GM12878 (cell line): ENCODE data around the gene ATP2C2. TPM values are rescaled to one million over a fixed set of nuclear protein-coding genes. Genes with fewer than 3 reads are reported as not detected.

ENCODE experiments used
- ATAC-seq: fragments of 200-7000 bp; cut with Tn5 transposase; 3 replicates; pipeline ENCODE4 v1.9.1; 2020; ENCODE audit warnings: mild to moderate bottlenecking, moderate library complexity
- BruUV-seq: library from RNA; stranded (reverse); fragments of 400-500 nt; replicated peaks from 2 replicates; lab custom pipeline; 2021; lab: Mats Ljungman, UMichigan
- CTCF ChIA-PET: fragments of 300-600 bp; sonication (Branson Sonifier 250); formaldehyde crosslinking; extraction: SDS; loops from one replicate; lab custom pipeline; 2021; ENCODE audit warnings: inconsistent platforms; lab: Yijun Ruan, JAX
- POLR2A ChIA-PET: fragments of 350-600 bp; formaldehyde crosslinking; extraction: SDS; loops from one replicate; lab custom pipeline; 2021; ENCODE audit warnings: inconsistent platforms; lab: Charles Lee
- RAD21 ChIA-PET: fragments of 300-600 bp; sonication (Branson Sonifier 250); formaldehyde crosslinking; loops from one replicate; lab custom pipeline; 2023; ENCODE audit warnings: antibody characterized with exemption; ENCODE audit not compliant: unreplicated experiment; lab: Charles Lee
- SMC1A ChIA-PET: fragments of 300-600 bp; sonication (Branson Sonifier 250); formaldehyde crosslinking; loops from one replicate; lab custom pipeline; 2023; ENCODE audit not compliant: unreplicated experiment, uncharacterized antibody; lab: Charles Lee
- DNase-seq: peaks from one replicate; pipeline ENCODE4 v3.0.0-alpha.2; 2011; ENCODE audit warnings: low read depth, low spot score
- FAIRE-seq: peaks from 3 replicates; lab custom pipeline; 2011; peaks lifted over from hg19 to GRCh38; lab: Jason Lieb, UNC
- H2AFZ ChIP-seq: 2 replicates; pipeline ENCODE4 v1.6.0; 2011; ENCODE audit warnings: low read depth, low read length, control low read depth; ENCODE audit not compliant: control insufficient read depth
- H3K27ac ChIP-seq: 2 replicates; pipeline ENCODE4 v1.5.1; 2011; ENCODE audit warnings: control low read depth; ENCODE audit not compliant: control insufficient read depth, insufficient read depth
- H3K27me3 ChIP-seq, 2 experiments: replicated peaks in 1 of 2; 2 replicates each; pipeline versions ENCODE4 v1.6.0 to v1.6.1; 2011; ENCODE audit warnings: low read length in 1 of 2; ENCODE audit not compliant: control insufficient read depth in 2 of 2, insufficient read depth in 2 of 2
- H3K36me3 ChIP-seq, 2 experiments: 2 replicates each; pipeline ENCODE4 v1.5.1; 2011; ENCODE audit warnings: low read length in 1 of 2; ENCODE audit not compliant: control insufficient read depth in 2 of 2, insufficient read depth in 2 of 2
- H3K4me1 ChIP-seq: 2 replicates; pipeline ENCODE4 v1.6.1; 2011; ENCODE audit warnings: mild to moderate bottlenecking, low read length, moderate library complexity, mixed read lengths; ENCODE audit not compliant: control insufficient read depth, insufficient read depth
- H3K4me2 ChIP-seq: 2 replicates; pipeline ENCODE4 v1.6.0; 2011; ENCODE audit warnings: control low read depth; ENCODE audit not compliant: control insufficient read depth, insufficient read depth
- H3K4me3 ChIP-seq: fragments of 200-600 bp; sonication (generic); 2 replicates; pipeline ENCODE4 v1.5.1; 2016
- H3K79me2 ChIP-seq: 2 replicates; pipeline ENCODE4 v1.6.0; 2011; ENCODE audit warnings: low read length; ENCODE audit not compliant: control insufficient read depth, insufficient read depth
- H3K9ac ChIP-seq: 2 replicates; pipeline ENCODE4 v1.8.0; 2011; ENCODE audit warnings: low read length, control low read depth, mixed read lengths; ENCODE audit not compliant: control insufficient read depth, insufficient read depth
- H3K9me3 ChIP-seq: replicated peaks from 3 replicates; pipeline ENCODE4 v1.5.1; 2011; ENCODE audit warnings: mild to moderate bottlenecking, low read length; ENCODE audit not compliant: control insufficient read depth, insufficient read depth
- H4K20me1 ChIP-seq: 2 replicates; pipeline ENCODE4 v1.6.0; 2011; ENCODE audit not compliant: control insufficient read depth, insufficient read depth
- BRCA1 ChIP-seq: IDR thresholded peaks from 2 replicates; pipeline ENCODE4 v1.6.1; 2011; ENCODE audit warnings: low read depth, low read length, improper control_type of control experiment
- JUNB ChIP-seq: IDR thresholded peaks from 2 replicates; pipeline ENCODE4 v1.6.1; 2016; ENCODE audit warnings: antibody characterized with exemption, mild to moderate bottlenecking
- KLF5 ChIP-seq: fragments of 450-650 bp; IDR thresholded peaks from 2 replicates; pipeline ENCODE4 v1.6.1; 2014; ENCODE audit warnings: mild to moderate bottlenecking; ENCODE audit not compliant: partially characterized antibody
- MTA2 ChIP-seq: fragments of 450-650 bp; IDR thresholded peaks from 2 replicates; pipeline ENCODE4 v1.6.1; 2016; ENCODE audit warnings: low read depth, mild to moderate bottlenecking, moderate library complexity
- MXI1 ChIP-seq: fragments of 150-350 bp; IDR thresholded peaks from 2 replicates; pipeline ENCODE4 v1.6.1; 2011; ENCODE audit warnings: low read depth, mild to moderate bottlenecking, inconsistent platforms, low read length, improper control_type of control experiment
- RFX5 ChIP-seq: IDR thresholded peaks from 2 replicates; pipeline ENCODE4 v1.6.1; 2011; ENCODE audit warnings: low read depth, low read length, improper control_type of control experiment
- SIN3A ChIP-seq: IDR thresholded peaks from 2 replicates; pipeline ENCODE4 v1.6.1; 2012; ENCODE audit warnings: low read depth, low read length, improper control_type of control experiment
- TCF12 ChIP-seq: IDR thresholded peaks from 2 replicates; pipeline ENCODE4 v1.6.1; 2011; ENCODE audit warnings: low read depth, mild to moderate bottlenecking, low read length
- ZNF622 ChIP-seq: fragments of 450-650 bp; IDR thresholded peaks from 2 replicates; pipeline ENCODE4 v1.6.1; 2017; ENCODE audit warnings: mild to moderate bottlenecking, inconsistent platforms
- ZZZ3 ChIP-seq: IDR thresholded peaks from 2 replicates; pipeline ENCODE4 v1.6.1; 2011; ENCODE audit warnings: low read depth; ENCODE audit not compliant: control insufficient read depth, insufficient read length
- WGBS: methylation state at CpG from one replicate; pipeline ENCODE4 v1.1.6; 2016; ENCODE audit warnings: low lambda C conversion rate; ENCODE audit not compliant: insufficient replicate concordance, insufficient coverage; ENCODE audit errors: missing lambda C conversion rate; 5-methylcytosine and 5-hydroxymethylcytosine counted together
- in situ Hi-C: fragments of 300-500 bp; cut with MboI; formaldehyde crosslinking; loops from 9 replicates; pipeline ENCODE4 v1.14.3; 2018; ENCODE audit warnings: mixed read lengths
- intact Hi-C: fragments of 100-400 bp; cut with micrococcal nuclease; formaldehyde crosslinking; loops from one replicate; pipeline ENCODE4 v1.14.2; 2022; ENCODE audit not compliant: unreplicated experiment
- polyA plus RNA-seq, 11 experiments: library from polyadenylated mRNA; depleted of rRNA in 4 of 11; unstranded in 6 of 11; stranded (reverse) in 5 of 11; fragments of >200 nt; fragmentation: Nextera tagmentation in 4 of 11; fragmentation: Illumina TruSeq in 1 of 11; extraction: Ambion mirVana in 4 of 11; extraction: Trizol in 1 of 11; gene quantifications; 1 replicate in 1 of 11; 2 replicates in 10 of 11; pipeline versions ENCODE4 v1.2.1 to v1.2.3, GENCODE V29; 2011 to 2016; ENCODE audit warnings: inconsistent platforms in 2 of 11, missing spikeins in 2 of 11, low read depth in 1 of 11
- total RNA-seq, 4 experiments: library from RNA; depleted of rRNA in 3 of 4; stranded (reverse); fragments of >200 nt in 3 of 4; fragmentation: Illumina TruSeq in 1 of 4; extraction: Trizol in 1 of 4; gene quantifications; 2 replicates each; pipeline versions ENCODE4 v1.2.1 to v1.2.3, GENCODE V29; 2013 to 2021

Gene ATP2C2
- total and polyA plus RNA-seq, 10 of the 15 experiments (the other 5 are each of a cell fraction or from before 2014, with no cell fraction given): 0.05 to 0.19 TPM; not detected in 8

- TF ChIP-seq SIN3A (no peak), BRCA1 (no peak), TCF12 (no peak), ZNF622 (no peak), RFX5 (no peak), MXI1 (no peak), ZZZ3 (no peak)
- intact Hi-C loops (no loop called here), in situ Hi-C loops (no loop called here)
- no peaks in the 10 kb centered on the region; the same call in 2 of the 3 replicates for H3K9me3 ChIP-seq
- DNase-seq (no peak), FAIRE-seq (no peak), ATAC-seq (no peak)
- H3K36me3 ChIP-seq: 0 out of 4 replicates have a peak, but pooled peaks cover 0 to 2% of the 10 kb centered on the region in 2 experiments
- CTCF ChIA-PET: interaction anchor here (0.6 to 2.8 kb wide), 2 partner anchors 11 to 89 kb away, joined by 3 to 11 read pairs; no protein-coding TSS in a partner anchor
- H2AFZ ChIP-seq: no peak overlapping the region
- SMC1A ChIA-PET: interaction anchor here (1.9 kb wide), 1 partner anchor 259 kb away, joined by 4 read pairs; no protein-coding TSS in a partner anchor
- BruUV-seq: no TSS peak
- POLR2A ChIA-PET: no interaction called here
- H3K4me2 ChIP-seq: no peak overlapping the region
- no peak overlapping the region for H3K9ac ChIP-seq
- RAD21 ChIA-PET: no interaction called here
- H3K27ac ChIP-seq: no peak overlapping the region
- WGBS: 74% methylated on average over 11 of the region's 11 CpGs
- no peaks in the 10 kb centered on the region for H3K4me1 ChIP-seq
- no peaks in the 10 kb centered on the region for H3K79me2 ChIP-seq
- no peaks in the 10 kb centered on the region for H3K27me3 ChIP-seq
- no peaks in the 10 kb centered on the region for H4K20me1 ChIP-seq
- H3K4me3 ChIP-seq: no peak overlapping the region
Measured at GRCh38 chr16:84495506-84495905, 127.2 kb downstream of the ATP2C2 start.

- H3K4me1 ChIP-seq: no peaks in the 10 kb centered on the region
- no peaks in the 10 kb centered on the region; the same call in 2 of the 3 replicates for H3K9me3 ChIP-seq
- H3K4me2 ChIP-seq: no peak overlapping the region
- POLR2A ChIA-PET: no interaction called here
- RAD21 ChIA-PET: no interaction called here
- FAIRE-seq: no peak
- no peak overlapping the region for H3K9ac ChIP-seq
- no peak for DNase-seq
- no peaks in the 10 kb centered on the region for H4K20me1 ChIP-seq
- no peaks in the 10 kb centered on the region for H3K27me3 ChIP-seq
- no TSS peak for BruUV-seq
- no peaks in the 10 kb centered on the region for H3K79me2 ChIP-seq
- no peak overlapping the region for H3K27ac ChIP-seq
- in situ Hi-C loops: no loop called here
- CTCF ChIA-PET: interaction anchor here (1.1 kb wide), 1 partner anchor 9 kb away, joined by 4 read pairs; no protein-coding TSS in a partner anchor
- SMC1A ChIA-PET: interaction anchor here (0.7 to 1.9 kb wide), 2 partner anchors 104 to 257 kb away, joined by 3 to 4 read pairs; no protein-coding TSS in a partner anchor
- TF ChIP-seq JUNB (no peak), MTA2 (no peak), KLF5 (no peak), MXI1 (no peak)
- WGBS: 82% methylated on average over 3 of the region's 3 CpGs
- no peak overlapping the region for H3K4me3 ChIP-seq
- H2AFZ ChIP-seq: no peak overlapping the region
- intact Hi-C loops: no loop called here
- ATAC-seq: no peak
- H3K36me3 ChIP-seq: 0 out of 4 replicates have a peak, but pooled peaks cover 0 to 2% of the 10 kb centered on the region in 2 experiments
Measured at GRCh38 chr16:84496991-84497390, 128.7 kb downstream of the ATP2C2 start.
